Keratinocyte (primary cell): ENCODE results near the gene WASF3.

Source experiments
- EZH2 ChIP-seq: IDR thresholded peaks from one replicate; pipeline ENCODE4 v1.6.1; 2012; ENCODE audit warnings: inconsistent platforms, mild to moderate bottlenecking, low read length, moderate library complexity
- TF ChIP-seq, protein P1 (sequence below), 3 experiments: IDR thresholded peaks in 1 of 3; conservative IDR thresholded peaks in 1 of 3; optimal IDR thresholded peaks in 1 of 3; 2 replicates in 2 of 3; 3 replicates in 1 of 3; pipeline versions ENCODE3 to v1.5.1; 2011; ENCODE audit warnings: low read length in 3 of 3, mild to moderate bottlenecking in 3 of 3, moderate library complexity in 2 of 3, control low read depth in 1 of 3, inconsistent platforms in 1 of 3; ENCODE audit not compliant: insufficient read depth in 2 of 3; ENCODE audit errors: extremely low read depth in 1 of 3

- TF ChIP-seq, protein P1, sequence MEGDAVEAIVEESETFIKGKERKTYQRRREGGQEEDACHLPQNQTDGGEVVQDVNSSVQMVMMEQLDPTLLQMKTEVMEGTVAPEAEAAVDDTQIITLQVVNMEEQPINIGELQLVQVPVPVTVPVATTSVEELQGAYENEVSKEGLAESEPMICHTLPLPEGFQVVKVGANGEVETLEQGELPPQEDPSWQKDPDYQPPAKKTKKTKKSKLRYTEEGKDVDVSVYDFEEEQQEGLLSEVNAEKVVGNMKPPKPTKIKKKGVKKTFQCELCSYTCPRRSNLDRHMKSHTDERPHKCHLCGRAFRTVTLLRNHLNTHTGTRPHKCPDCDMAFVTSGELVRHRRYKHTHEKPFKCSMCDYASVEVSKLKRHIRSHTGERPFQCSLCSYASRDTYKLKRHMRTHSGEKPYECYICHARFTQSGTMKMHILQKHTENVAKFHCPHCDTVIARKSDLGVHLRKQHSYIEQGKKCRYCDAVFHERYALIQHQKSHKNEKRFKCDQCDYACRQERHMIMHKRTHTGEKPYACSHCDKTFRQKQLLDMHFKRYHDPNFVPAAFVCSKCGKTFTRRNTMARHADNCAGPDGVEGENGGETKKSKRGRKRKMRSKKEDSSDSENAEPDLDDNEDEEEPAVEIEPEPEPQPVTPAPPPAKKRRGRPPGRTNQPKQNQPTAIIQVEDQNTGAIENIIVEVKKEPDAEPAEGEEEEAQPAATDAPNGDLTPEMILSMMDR (optimal IDR thresholded peaks at IDR 0.05 in 1 of 3, IDR thresholded peaks at IDR 0.05 in 1 of 3, conservative IDR thresholded peaks at IDR 0.05 in 1 of 3; ENCODE audit: extremely low read depth in 1 of 3, insufficient read depth in 2 of 3, low read length in 3 of 3), result no peak
- no peak for TF ChIP-seq EZH2
Measured at GRCh38 chr13:26589226-26589625, 31.7 kb downstream of the WASF3 start.
